C1 segment of cervical spinal cord (tissue), 14 donors: Measurements from ENCODE around the gene DRD5.

Experiments
- DNase-seq, 14 donors: peaks; one replicate each; lab custom pipeline; 2025; lab: John Stamatoyannopoulos, UW

Gene DRD5

DNA sequence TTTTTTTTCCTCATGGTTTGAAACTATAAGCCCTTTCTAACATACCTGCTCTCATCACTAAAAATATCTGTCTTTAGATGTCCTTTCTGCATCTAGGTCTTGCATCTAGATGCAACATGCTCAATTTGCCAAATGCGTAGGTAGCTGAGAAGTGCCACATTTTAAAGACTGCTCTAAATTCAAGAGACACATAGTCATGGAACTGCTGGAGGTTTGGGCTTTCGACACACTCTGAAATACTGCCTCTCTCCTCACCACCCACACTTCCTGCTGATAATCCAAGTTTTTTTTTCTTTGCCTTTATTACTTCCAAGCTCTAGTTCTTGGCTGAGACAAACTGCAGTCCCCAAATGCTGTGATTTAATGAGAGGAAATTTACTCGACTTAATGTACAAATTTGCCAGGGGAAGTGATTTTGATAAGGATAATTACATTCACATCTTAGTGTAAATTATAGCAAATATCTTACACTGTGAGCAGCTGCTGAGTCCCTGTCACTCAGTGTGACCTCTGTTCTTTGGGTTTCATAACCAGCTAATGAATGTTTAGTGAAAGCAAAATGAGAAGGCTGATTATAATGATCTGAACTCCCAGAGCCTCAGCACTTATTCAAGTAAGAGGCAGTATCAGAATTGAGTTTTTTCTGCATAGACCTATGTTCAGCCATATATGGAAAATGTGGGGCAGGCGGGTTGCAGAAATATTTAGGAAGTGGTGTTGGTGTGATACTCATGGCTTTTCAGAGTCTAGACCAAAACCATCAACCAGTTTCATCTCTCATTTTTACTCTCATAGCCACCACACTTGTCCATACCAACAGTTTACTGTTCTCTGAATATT, 31.3 kb downstream of the DRD5 start:
- no peak for DNase-seq

DNA sequence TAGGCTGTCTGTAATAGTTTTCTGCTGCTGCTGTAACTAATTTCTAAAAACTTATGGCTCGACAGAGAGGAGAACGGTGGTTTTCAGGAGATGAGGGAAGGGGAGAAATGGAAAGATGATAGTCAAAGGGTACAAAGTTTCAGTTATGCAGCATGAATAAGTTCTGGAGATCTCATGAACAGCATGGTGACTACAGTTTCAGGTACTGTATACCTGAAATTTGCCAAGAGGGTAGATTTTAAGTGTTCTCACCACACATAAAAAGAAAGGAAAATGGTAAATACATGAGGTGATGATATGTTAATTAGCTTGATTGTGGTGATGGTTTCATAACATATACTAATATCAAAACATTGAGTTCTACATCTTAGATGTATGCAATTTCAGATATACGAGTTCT, 34.9 kb downstream of the DRD5 start:
- DNase-seq, result no peak

GRCh38 chr4:9820343-9820742, 38.9 kb downstream of the DRD5 start:
- no peak for DNase-seq

DNA sequence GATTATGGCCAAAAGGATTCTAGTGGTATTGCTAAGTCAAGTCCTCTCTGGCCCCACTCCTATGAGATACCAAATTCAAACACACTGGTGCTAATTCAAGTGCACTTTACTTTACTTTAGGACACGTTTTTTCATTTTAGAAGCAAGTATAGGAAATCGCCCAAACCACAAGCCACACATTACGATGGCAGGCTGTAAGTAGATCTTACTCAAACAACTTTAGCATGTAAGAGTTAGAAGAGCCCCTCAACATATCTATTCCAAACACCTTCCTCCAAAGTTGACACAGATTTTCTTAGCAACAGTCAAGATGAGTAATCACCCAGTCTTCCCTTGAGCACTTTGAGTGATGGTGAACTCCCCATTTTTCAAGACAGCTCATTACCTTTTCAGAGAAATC, 43.6 kb downstream of the DRD5 start:
- no peak for DNase-seq

- no peak for DNase-seq
Observed at GRCh38 chr4:9826551-9826950, 45.1 kb downstream of the DRD5 start.

DNA sequence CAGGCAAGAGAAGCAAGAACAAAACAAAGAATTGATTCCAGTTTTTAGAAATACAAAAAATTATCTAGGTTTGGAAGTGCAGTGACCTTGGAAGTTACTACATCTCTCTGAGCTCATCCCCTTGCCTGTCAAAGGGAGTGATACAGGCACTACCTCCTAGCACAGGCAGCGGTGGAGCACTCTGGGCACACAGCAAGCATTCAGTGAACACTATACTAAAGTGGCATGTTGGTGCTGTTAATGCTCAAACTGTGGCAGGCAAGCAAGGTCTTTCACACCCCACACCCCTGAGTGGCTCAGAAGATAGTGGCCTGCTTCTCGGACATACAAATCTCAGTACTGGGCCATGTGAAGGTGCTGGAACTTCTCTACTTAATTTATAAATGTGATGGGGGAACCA, 51.2 kb downstream of the DRD5 start:
- no peak for DNase-seq

- DNase-seq, result no peak
Observed at GRCh38 chr4:9833421-9833820, 52.0 kb downstream of the DRD5 start.
